GM18526 (cell line): ENCODE data around the gene ATG7.

Experiments used
- POLR2A ChIP-seq: IDR thresholded peaks from 3 replicates; pipeline ENCODE4 v1.6.1; 2011; ENCODE audit not compliant: insufficient read length; ENCODE audit errors: extremely low read depth

The ATG7 gene

GRCh38 chr3:11385326-11385725 is 113.1 kb downstream of the ATG7 start:
- TF ChIP-seq POLR2A: no peak

GRCh38 chr3:11385891-11386290 is 113.7 kb downstream of the ATG7 start:
- no peak for TF ChIP-seq POLR2A

- no peak for TF ChIP-seq POLR2A
Measured at GRCh38 chr3:11386465-11387113, 114.4 kb downstream of the ATG7 start.

DNA sequence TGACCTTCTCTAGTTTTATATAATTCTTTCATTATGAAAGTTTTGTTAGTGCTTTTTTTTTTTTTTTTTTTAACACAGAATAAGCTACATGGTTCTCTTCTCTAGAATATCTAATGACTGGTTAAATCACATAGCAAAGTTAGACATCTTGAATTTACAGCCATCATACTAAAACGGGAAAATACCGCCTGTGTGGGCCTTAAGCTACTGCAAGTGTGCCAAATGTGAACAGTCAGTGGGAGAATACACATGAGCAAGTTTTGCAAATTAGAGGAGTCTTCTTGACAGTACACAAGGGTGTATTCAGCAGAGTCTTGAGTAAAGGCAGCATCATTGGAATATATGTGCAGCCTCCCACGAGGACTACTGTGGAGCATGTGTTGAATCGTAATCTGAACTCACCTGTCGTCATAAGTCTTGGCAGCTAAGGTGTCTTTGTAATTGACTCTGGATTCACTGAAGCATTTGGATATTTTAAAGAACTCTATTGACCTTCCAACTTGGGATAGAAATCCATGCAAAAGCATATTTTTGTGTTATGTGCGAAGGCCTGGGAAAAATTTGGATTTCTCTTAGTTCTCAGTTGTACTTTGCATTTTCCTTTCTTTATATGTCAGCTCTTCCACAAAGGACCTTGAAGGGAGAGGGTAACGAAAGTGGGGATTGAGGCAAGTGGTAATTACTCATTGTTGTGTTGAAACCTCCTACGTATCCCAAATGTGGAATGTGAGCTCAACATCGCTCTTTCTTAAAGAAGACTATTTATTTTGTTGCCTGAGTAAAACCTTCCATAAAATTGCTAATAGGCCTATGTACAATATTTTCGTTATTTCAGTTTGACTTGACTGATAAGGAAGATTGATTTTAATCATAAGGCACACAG is 117.4 kb downstream of the ATG7 start:
- no peak for TF ChIP-seq POLR2A

DNA sequence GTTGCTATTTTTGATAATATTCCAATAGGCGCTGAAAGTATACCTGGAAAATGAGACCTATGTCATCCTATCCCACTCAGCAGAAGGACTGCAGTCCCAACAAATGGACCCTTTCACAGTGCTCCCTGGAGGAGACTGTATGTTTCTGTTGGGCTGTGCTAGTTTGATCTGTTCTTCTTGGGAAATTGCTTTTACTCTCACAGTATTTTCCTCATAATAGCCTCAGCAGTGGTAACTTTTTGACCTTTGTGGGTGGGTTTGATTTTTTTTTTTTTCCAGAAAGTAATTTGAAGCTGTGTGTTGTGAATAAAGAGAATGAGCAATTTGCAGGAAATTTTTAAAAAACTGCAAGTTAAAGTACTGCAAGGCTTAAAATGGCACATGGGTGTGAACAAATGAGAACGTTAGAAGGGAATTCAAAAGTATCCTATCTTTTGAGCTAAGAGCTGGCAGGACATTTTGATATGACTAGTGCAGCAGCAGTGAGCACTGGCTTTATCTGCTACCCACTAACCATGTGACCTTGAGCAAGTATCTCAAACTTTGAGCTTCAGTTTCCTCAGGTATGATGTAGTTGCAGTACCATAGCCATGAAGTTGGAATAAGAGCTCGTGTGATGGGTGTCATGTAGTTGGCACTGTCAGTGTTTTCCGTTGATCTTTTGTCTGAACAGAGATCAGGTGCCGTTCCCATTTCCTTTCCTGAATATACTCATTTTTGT is 118.4 kb downstream of the ATG7 start:
- no peak for TF ChIP-seq POLR2A

GRCh38 chr3:11391174-11391879 is 119.1 kb downstream of the ATG7 start:
- TF ChIP-seq POLR2A: no peak

DNA sequence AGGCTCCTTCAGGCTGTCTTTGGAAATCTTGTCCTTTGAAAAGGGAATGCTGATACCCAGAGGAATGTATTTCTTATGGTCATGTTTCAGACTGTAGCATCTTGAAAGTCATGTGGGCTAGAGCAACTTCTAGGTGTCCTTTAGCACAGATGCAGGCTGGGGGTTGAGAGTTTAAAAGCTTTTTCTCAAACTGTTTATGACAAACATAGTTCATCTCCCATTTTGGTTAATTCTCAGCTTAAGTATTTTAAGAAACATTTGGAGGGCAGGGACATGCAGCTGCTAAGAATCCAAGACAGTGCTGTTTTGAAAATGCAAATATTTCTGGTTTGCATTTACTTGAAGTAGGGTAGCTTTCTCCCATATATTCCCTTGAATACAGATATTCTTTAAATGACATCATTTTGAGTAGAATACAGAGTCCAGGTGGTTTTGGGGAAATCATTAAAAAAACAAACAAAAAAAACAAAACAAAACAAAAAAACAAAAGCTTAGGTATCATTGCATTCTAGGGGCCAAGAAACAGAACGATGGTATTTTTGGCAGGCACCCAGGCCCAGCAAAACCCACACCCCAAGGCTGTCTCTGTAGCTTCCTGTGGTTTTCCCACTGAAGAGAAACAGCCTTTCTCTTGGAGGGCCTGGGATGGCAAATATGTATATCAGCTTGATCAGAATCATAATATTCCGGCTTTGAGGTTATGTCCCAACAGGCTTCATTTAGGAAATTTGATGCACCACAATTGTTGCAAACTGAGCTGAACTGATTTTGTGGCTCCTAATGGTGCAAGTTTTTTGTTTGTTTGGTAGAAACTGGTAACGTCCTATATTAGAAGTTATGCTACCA is 120.0 kb downstream of the ATG7 start:
- no peak for TF ChIP-seq POLR2A

- TF ChIP-seq POLR2A: no peak
Measured at GRCh38 chr3:11392860-11393114, 120.6 kb downstream of the ATG7 start.

GRCh38 chr3:11393401-11393800 is 121.2 kb downstream of the ATG7 start:
- TF ChIP-seq POLR2A: no peak

DNA sequence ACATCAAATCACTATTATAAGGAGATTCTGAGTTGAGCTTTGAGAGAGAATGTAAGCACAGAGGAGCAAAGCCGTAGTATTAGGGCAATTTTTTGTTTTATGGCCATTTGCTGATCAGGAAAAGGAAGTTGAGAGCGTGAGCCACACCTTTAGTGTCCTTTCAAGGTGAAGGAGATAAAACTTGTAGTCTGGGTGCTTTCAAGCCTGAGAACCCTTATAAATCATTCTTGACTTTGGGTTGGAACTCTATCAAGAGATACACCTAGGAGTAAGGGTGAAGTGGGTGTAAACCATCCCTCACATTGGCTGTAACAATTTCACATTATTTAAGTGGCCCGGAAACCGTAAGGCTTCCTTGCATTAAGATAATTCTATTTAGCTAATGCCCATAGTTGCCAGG is 122.2 kb downstream of the ATG7 start:
- no peak for TF ChIP-seq POLR2A

GRCh38 chr3:11400213-11400612 is 128.0 kb downstream of the ATG7 start:
- no peak for TF ChIP-seq POLR2A

GRCh38 chr3:11401434-11401833 is 129.2 kb downstream of the ATG7 start:
- no peak for TF ChIP-seq POLR2A

- TF ChIP-seq POLR2A: no peak
Measured at GRCh38 chr3:11405323-11405722, 133.1 kb downstream of the ATG7 start.

DNA sequence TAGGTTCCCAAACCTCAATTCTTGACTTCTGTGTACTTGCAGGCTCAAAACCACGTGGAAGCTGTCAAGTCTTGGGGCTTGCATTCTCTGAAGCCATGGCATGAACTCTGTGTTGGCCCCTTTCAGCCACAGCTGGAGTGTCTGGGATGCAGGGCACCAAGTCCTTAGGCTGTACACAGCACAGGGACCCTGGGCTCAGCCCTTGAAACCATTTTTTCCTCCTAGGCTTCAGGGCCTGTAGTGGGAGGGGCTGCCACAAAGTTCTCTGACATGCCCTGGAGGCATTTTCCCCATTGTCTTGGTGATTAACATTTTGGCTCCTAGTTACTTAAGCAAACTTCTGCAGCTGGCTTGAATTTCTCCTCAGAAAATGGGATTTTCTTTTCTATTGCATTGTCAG is 135.4 kb downstream of the ATG7 start:
- TF ChIP-seq POLR2A: no peak

GRCh38 chr3:11410564-11410963 is 138.4 kb downstream of the ATG7 start:
- no peak for TF ChIP-seq POLR2A
